ENCODE data around the gene NUPR1. TPM values are rescaled to one million over a fixed set of nuclear protein-coding genes. Genes with fewer than 3 reads are reported as not detected.
A peak's percentile ranks its signal among the peaks of the same experiment; 100 is the strongest.

Gene NUPR1
- total and polyA plus RNA-seq, 7 donors, result 23.7 to 141 (median 46.0) TPM

GRCh38 chr16:28580726-28581315, 42.0 kb upstream of the NUPR1 start:
- H3K4me1 ChIP-seq, result no peaks in the 10 kb centered on the region
- H3K36me3 ChIP-seq (ENCODE audit: insufficient read depth in 1 of 2, low read depth in 1 of 2), result peaks cover 9 to 76% of the 10 kb centered on the region in 2 donors
- 94 to 95% (median 95%) methylated on average over 15 of the region's 15 CpGs for WGBS, 3 donors
- no peak overlapping the region for H3K27ac ChIP-seq
- H3K9me3 ChIP-seq, result no peaks in the 10 kb centered on the region
- ATAC-seq (no peak), DNase-seq (no peak)
- H3K4me3 ChIP-seq, result no peak overlapping the region
- TF ChIP-seq CTCF (IDR thresholded peaks at IDR 0.05), result no peak
- intact Hi-C loops (cut with DNase I), result no loop called here
- no peaks in the 10 kb centered on the region for H3K27me3 ChIP-seq (ENCODE audit: insufficient read depth in 3 of 3, low read length in 2 of 3)

GRCh38 chr16:28575446-28576109, 36.8 kb upstream of the NUPR1 start:
- intact Hi-C loops (cut with DNase I), result no loop called here
- Histone ChIP-seq H3K27ac (no peak overlapping the region), H3K36me3 (ENCODE audit: insufficient read depth in 1 of 2, low read depth in 1 of 2) (peaks cover 2 to 28% of the 10 kb centered on the region in 2 donors), H3K27me3 (ENCODE audit: insufficient read depth in 3 of 3, low read length in 2 of 3) (no peaks in the 10 kb centered on the region), H3K4me3 (no peak overlapping the region), H3K9me3 (no peaks in the 10 kb centered on the region), H3K4me1 (peaks cover 16% of the 10 kb centered on the region)
- TF ChIP-seq CTCF (IDR thresholded peaks at IDR 0.05), result no peak
- no peak for ATAC-seq
- DNase-seq, result no peak
- WGBS, 3 donors, result 86 to 92% (median 88%) methylated on average over 8 of the region's 8 CpGs

- Histone ChIP-seq H3K27me3 (ENCODE audit: insufficient read depth in 3 of 3, low read length in 2 of 3) (no peaks in the 10 kb centered on the region), H3K4me3 (no peak overlapping the region), H3K9me3 (no peaks in the 10 kb centered on the region), H3K4me1 (peaks cover 16% of the 10 kb centered on the region), H3K27ac (no peak overlapping the region), H3K36me3 (ENCODE audit: insufficient read depth in 1 of 2, low read depth in 1 of 2) (peaks cover 2 to 21% of the 10 kb centered on the region in 2 donors)
- 94 to 99% (median 96%) methylated on average over 2 of the region's 2 CpGs for WGBS, 3 donors
- intact Hi-C loops (cut with DNase I), result loop anchor here in 1 of 2 donors (5.0 kb wide), 1 partner anchor 32 kb away; no protein-coding TSS in a partner anchor
- ATAC-seq (no peak), DNase-seq (no peak)
- TF ChIP-seq CTCF (IDR thresholded peaks at IDR 0.05), result no peak
Observed at GRCh38 chr16:28574925-28575324, 36.2 kb upstream of the NUPR1 start.

GRCh38 chr16:28573738-28574718, 35.3 kb upstream of the NUPR1 start:
- Histone ChIP-seq H3K9me3 (no peaks in the 10 kb centered on the region), H3K4me1 (peaks cover 16% of the 10 kb centered on the region), H3K36me3 (ENCODE audit: insufficient read depth in 1 of 2, low read depth in 1 of 2) (peaks cover 2 to 15% of the 10 kb centered on the region in 2 donors), H3K4me3 (no peak overlapping the region), H3K27ac (no peak overlapping the region), H3K27me3 (ENCODE audit: insufficient read depth in 3 of 3, low read length in 2 of 3) (no peaks in the 10 kb centered on the region)
- 78 to 84% (median 84%) methylated on average over 17 of the region's 17 CpGs for WGBS, 3 donors
- DNase-seq (no peak), ATAC-seq (peak in 1 of 4 donors; percentile 14)
- intact Hi-C loops (cut with DNase I), result loop anchor here in 1 of 2 donors (5.0 kb wide), 1 partner anchor 33 kb away; no protein-coding TSS in a partner anchor
- no peak for TF ChIP-seq CTCF (IDR thresholded peaks at IDR 0.05)

All from psoas muscle (tissue), 8 donors.